OCI-LY7 (cell line): ENCODE results near the gene ANAPC15. TPM values are rescaled to one million over a fixed set of nuclear protein-coding genes. Genes with fewer than 3 reads are reported as not detected.

Experiments used
- BruUV-seq: library from RNA; stranded (reverse); fragments of 400-500 nt; replicated peaks from 2 replicates; lab custom pipeline; 2021; lab: Mats Ljungman, UMichigan
- CTCF ChIA-PET: fragments of 300-600 bp; sonication (Branson Sonifier 250); formaldehyde crosslinking; loops from one replicate; lab custom pipeline; 2022; ENCODE audit warnings: antibody characterized with exemption; ENCODE audit not compliant: unreplicated experiment; lab: Charles Lee
- POLR2A ChIA-PET: fragments of 300-600 bp; sonication (Branson Sonifier 250); formaldehyde crosslinking; loops from one replicate; lab custom pipeline; 2022; ENCODE audit warnings: antibody characterized with exemption; lab: Charles Lee
- DNase-seq: peaks from one replicate; pipeline ENCODE4 v3.0.0-alpha.2; 2015; ENCODE audit warnings: low spot score
- H2AFZ ChIP-seq: fragments of 200-600 bp; sonication (generic), shearing (Covaris generic); 2 replicates; pipeline ENCODE4 v1.6.1; 2014; ENCODE audit warnings: mild to moderate bottlenecking, antibody characterized with exemption, low read length, moderate library complexity
- H3K27ac ChIP-seq: fragments of 200-600 bp; sonication (generic); 2 replicates; pipeline ENCODE4 v1.5.1; 2014; ENCODE audit warnings: mixed run types, low read depth, mild to moderate bottlenecking, moderate library complexity, low read length, inconsistent platforms; ENCODE audit not compliant: poor library complexity, severe bottlenecking
- H3K36me3 ChIP-seq: fragments of 200-600 bp; sonication (generic); 2 replicates; pipeline ENCODE4 v1.6.1; 2014; ENCODE audit warnings: mild to moderate bottlenecking, antibody characterized with exemption, low read length, moderate library complexity, mixed read lengths; ENCODE audit not compliant: insufficient read depth
- H3K4me1 ChIP-seq: fragments of 200-600 bp; sonication (generic); 2 replicates; pipeline ENCODE4 v1.5.1; 2014; ENCODE audit warnings: mild to moderate bottlenecking, low read length; ENCODE audit not compliant: insufficient read depth, poor library complexity, severe bottlenecking
- H3K4me2 ChIP-seq: fragments of 200-600 bp; sonication (generic); 2 replicates; pipeline ENCODE4 v1.6.1; 2014; ENCODE audit warnings: mild to moderate bottlenecking, low read length
- H3K4me3 ChIP-seq: fragments of 200-600 bp; sonication (generic); 2 replicates; pipeline ENCODE4 v1.5.1; 2014; ENCODE audit warnings: mild to moderate bottlenecking, low read depth, low read length; ENCODE audit not compliant: poor library complexity, severe bottlenecking
- H3K79me2 ChIP-seq: fragments of 200-600 bp; sonication (generic); 2 replicates; pipeline ENCODE4 v1.6.1; 2016; ENCODE audit warnings: low read depth, mild to moderate bottlenecking, low read length, moderate library complexity, mixed read lengths; ENCODE audit not compliant: insufficient read depth
- H3K9me2 ChIP-seq: fragments of 200-600 bp; sonication (generic); 2 replicates; pipeline ENCODE4 v1.6.1; 2016; ENCODE audit warnings: mild to moderate bottlenecking, low read length, mixed read lengths; ENCODE audit not compliant: insufficient read depth
- H3K9me3 ChIP-seq: fragments of 200-600 bp; sonication (generic); 2 replicates; pipeline ENCODE4 v1.6.1; 2014; ENCODE audit warnings: mild to moderate bottlenecking, mixed run types, low read length, mixed read lengths
- H4K20me1 ChIP-seq: fragments of 200-600 bp; sonication (generic); 2 replicates; pipeline ENCODE4 v1.6.1; 2014; ENCODE audit warnings: mild to moderate bottlenecking, antibody characterized with exemption, low read length, moderate library complexity, mixed read lengths; ENCODE audit not compliant: insufficient read depth
- EZH2phosphoT487 ChIP-seq: fragments of 200-600 bp; sonication (generic); IDR thresholded peaks from 2 replicates; pipeline ENCODE4 v1.6.1; 2018; ENCODE audit warnings: low read depth, borderline replicate concordance, mild to moderate bottlenecking, mixed run types, antibody characterized with exemption, low read length, moderate library complexity, mixed read lengths
- intact Hi-C: fragments of 100-400 bp; cut with micrococcal nuclease; formaldehyde crosslinking; loops from one replicate; pipeline ENCODE4 v1.10.0; 2022; ENCODE audit not compliant: unreplicated experiment
- total RNA-seq, 2 experiments: library from RNA; depleted of rRNA in 1 of 2; stranded (reverse); fragments of >200 nt in 1 of 2; shearing (Covaris generic) in 1 of 2; gene quantifications; 2 replicates each; pipeline ENCODE4 v1.2.3, GENCODE V29; 2014 to 2022
- TF ChIP-seq, protein P1 (sequence below): fragments of 200-600 bp; sonication (generic); conservative IDR thresholded peaks from 2 replicates; pipeline ENCODE4 v1.5.1; 2014; ENCODE audit warnings: mild to moderate bottlenecking, antibody characterized with exemption, low read length, moderate library complexity, mixed read lengths

The ANAPC15 gene
- total RNA-seq, 2 experiments from 2014 or later = 48.2 to 62.4 TPM

DNA sequence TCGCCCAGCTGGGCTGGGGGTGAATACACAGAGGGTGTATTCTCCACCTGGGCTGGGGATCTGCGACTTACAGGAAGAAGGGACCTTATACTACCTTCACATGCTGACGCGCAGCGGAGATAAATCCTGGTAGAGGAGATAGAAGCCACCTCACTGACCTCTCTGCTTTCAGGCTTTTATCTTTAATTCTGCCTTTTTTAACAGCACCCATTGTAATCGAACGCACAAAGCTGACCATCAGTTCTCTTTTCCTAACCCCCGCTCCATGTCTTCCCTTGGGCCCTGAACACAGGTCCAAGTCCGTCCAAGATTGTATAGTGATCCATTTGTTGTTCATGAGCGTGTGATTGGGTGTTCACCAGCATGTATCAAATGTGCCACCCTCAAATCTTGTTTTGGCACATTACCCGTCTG lies 8.7 kb downstream of the ANAPC15 start:
- H4K20me1 ChIP-seq = no peaks in the 10 kb centered on the region
- H3K4me1 ChIP-seq = peaks cover 25% of the 10 kb centered on the region
- BruUV-seq = TSS peak; percentile 87
- intact Hi-C loops = loop anchor here (1.0 kb wide), 2 partner anchors 9 to 23 kb away; partner anchors contain the start of genes ANAPC15, LRRC51 and NUMA1
- ChIA-PET POLR2A (interaction anchor here (0.6 kb wide), 1 partner anchor 48 kb away, joined by 3 read pairs; no protein-coding TSS in a partner anchor), CTCF (no interaction called here)
- H3K4me3 ChIP-seq = peak overlapping the region; percentile 56
- peaks cover 27% of the 10 kb centered on the region for H3K79me2 ChIP-seq
- H3K36me3 ChIP-seq = peaks cover 26% of the 10 kb centered on the region
- H2AFZ ChIP-seq = peak overlapping the region; percentile 74; the same call in 1 of the 2 replicates
- no peaks in the 10 kb centered on the region for H3K9me3 ChIP-seq
- H3K9me2 ChIP-seq = no peaks in the 10 kb centered on the region
- no peak for TF ChIP-seq EZH2phosphoT487
- TF ChIP-seq, protein P1, sequence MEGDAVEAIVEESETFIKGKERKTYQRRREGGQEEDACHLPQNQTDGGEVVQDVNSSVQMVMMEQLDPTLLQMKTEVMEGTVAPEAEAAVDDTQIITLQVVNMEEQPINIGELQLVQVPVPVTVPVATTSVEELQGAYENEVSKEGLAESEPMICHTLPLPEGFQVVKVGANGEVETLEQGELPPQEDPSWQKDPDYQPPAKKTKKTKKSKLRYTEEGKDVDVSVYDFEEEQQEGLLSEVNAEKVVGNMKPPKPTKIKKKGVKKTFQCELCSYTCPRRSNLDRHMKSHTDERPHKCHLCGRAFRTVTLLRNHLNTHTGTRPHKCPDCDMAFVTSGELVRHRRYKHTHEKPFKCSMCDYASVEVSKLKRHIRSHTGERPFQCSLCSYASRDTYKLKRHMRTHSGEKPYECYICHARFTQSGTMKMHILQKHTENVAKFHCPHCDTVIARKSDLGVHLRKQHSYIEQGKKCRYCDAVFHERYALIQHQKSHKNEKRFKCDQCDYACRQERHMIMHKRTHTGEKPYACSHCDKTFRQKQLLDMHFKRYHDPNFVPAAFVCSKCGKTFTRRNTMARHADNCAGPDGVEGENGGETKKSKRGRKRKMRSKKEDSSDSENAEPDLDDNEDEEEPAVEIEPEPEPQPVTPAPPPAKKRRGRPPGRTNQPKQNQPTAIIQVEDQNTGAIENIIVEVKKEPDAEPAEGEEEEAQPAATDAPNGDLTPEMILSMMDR = 0 out of 2 replicates have a peak, but pooled peaks have one; percentile 17
- H3K4me2 ChIP-seq = peak overlapping the region; percentile 70
- peak overlapping the region; percentile 38 for H3K27ac ChIP-seq
- no peak for DNase-seq

- Histone ChIP-seq H3K9me3 (no peaks in the 10 kb centered on the region), H3K79me2 (peaks cover 27% of the 10 kb centered on the region), H3K4me2 (peak within 1 kb of the TSS; percentile 80), H3K4me3 (peak within 1 kb of the TSS; percentile 76), H3K36me3 (peaks cover 33% of the 10 kb centered on the region), H2AFZ (peak within 1 kb of the TSS; percentile 74; the same call in 1 of the 2 replicates), H3K4me1 (peaks cover 25% of the 10 kb centered on the region), H3K27ac (peak within 1 kb of the TSS; percentile 71), H4K20me1 (no peaks in the 10 kb centered on the region), H3K9me2 (no peaks in the 10 kb centered on the region)
- intact Hi-C loops = loop anchor here (1.0 kb wide), 2 partner anchors 9 to 23 kb away; partner anchors contain the start of genes ANAPC15, LRRC51 and NUMA1
- POLR2A ChIA-PET = interaction anchor here (0.7 to 1.3 kb wide), 3 partner anchors 22 to 64 kb away, joined by 3 to 4 read pairs (median 3); no protein-coding TSS in a partner anchor
- CTCF ChIA-PET = interaction anchor here (2.8 kb wide), 1 partner anchor 12 kb away, joined by 8 read pairs; no protein-coding TSS in a partner anchor
- BruUV-seq = no TSS peak
- TF ChIP-seq EZH2phosphoT487 = no peak
- TF ChIP-seq, protein P1 = peak; percentile 40
- peak; percentile 99 for DNase-seq
Measured at GRCh38 chr11:72102946-72103753, 9.3 kb downstream of the ANAPC15 start, which contains the start of gene LAMTOR1. LAMTOR1 (minus strand) TSS chr11:72103297; CDS start chr11:72103224, 73 bp downstream.
